Measurements from ENCODE around the gene LY86.

The LY86 gene

DNA sequence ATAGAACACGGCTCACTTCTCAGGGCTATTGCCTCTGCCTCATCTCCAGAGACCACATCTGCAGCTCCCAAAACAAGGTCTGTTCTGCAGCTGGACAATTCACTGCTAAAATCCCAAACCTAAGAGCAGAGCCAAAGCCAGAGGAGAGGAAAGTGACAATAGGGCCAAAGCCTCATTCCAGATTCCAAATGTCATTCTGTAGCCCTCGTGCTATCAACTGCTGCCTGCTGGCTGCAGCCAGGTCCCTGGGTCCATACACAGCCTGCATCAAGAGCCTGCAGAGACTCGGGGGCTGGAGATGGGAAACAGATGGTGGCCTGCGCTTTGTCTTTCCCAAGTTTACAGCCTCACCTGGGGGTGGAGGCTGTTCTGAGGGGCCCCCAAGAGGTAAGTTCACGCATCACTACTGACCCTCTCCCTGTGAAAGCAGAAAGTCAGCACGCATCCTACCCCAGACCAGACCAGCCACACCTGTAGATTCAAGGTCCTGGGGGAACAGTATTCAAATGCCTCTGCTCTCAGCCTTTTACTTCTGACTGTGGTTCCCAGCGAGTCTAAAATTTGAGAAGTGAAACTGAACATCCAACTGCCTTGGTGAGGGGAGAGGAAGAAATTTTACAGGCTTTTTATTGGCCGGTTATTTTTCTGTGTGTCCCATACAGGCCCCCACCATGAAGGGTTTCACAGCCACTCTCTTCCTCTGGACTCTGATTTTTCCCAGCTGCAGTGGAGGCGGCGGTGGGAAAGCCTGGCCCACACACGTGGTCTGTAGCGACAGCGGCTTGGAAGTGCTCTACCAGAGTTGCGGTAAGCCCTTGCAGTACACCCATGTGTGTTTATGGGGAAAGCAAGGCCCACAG, at the start of gene LY86:
TSS of gene LY86 (plus strand) at position 657 of the 860 bp plus-strand sequence. CDS start at position 672, 15 bp downstream.
- no peak for DNase-seq

DNA sequence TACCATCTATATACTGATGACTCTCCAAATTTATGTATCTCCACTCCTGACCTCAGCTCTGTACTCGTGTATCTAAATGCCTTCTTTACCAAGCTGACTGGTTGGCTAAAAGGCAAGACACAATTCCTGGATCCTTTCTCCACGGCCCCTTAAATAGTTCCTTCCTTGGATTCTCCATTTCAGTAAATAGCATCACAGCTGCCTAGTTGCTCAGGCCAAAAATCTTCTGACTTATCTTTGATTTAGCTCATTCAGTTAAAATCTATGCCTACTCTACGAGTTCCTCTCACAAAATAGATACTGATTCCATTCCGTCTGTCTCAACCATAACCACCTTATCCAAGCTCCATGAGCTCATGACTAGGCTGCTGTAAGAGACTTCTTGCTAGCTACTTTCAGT, 49.5 kb upstream of the LY86 start:
- no peak for DNase-seq

DNA sequence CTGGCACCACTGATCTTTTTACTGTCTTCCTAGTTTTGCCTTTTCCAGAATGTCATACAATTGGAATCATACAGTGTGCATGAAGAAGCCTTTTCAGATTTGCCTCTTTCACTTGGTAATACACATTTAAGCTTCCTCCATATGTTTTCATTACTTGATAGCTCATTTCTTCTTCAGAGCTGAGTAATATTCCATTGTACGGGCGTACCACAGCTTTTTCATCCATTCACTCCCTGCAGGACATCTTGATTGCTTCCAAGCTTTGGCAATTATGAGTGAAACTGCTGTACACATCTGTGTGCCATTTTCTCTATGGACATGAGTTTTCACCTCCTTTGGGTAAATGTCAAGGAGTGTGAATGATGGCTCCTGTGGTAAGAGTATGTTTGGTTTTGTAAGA, 46.2 kb upstream of the LY86 start:
- no peak for DNase-seq

DNA sequence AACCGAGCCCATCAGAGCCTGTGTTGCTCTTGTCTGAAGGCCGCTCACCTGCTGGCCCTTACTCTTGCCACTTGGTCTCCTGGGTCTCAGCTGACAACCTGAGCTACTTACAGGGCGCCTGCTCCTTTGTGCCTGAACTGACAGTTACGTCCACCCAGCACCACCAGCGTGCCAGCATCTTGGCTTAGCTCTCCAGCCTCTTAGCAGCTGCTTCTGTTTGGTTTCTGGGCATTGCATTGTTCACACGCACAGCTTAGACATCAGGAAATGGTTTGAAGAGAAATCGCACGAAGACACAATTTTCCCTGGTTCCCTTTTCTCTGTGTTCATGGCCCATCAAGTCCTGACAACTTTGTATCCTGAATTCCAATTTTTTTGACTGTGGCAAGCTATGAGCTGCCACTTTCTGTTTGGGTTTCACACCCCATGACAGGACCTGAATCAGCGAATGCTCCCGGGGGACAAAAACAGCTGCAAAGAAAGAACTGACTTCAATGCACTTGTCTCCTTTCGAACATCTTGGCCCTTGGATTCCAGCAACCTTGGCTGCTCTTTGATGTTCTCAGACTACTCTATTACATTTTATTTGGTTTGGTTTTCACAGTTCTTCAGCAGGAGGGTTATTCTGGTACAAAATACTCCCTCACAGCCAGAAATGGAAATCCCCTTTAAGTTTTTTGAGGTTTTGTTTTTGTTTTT, 45.2 kb upstream of the LY86 start:
- DNase-seq, result no peak

DNA sequence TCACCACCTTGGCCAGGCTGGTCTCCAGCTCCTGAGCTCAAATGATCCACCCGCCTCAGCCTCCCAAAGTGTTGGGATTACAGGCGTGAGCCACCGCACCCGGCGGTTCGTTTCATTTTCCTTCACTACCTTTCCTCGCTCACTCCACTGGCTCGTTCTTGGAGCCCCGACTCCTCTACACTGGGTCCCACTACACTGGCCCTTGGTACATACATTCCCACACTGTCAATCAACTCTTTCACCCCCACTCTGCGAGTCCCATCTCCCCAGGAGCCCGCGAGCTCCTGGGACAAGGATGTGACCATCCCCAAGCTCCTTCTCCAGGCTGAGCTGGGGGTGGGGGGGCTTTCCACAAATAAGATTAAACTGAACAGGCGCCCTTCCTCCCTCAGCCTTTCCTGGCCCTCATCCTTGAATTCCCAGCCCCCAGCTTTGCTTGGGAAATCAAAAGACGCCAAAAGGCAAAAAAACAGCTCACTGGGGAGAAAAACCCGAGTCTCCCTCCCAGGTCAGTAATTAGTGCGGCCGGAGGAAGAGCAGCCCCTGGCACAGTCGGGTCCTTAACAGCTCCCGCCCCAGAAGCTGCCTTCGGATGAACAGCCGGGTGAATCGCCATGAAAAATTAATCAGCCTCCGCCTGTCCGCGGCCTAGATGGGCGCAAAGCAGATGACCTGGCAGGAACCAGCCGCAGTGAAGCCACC, 42.8 kb upstream of the LY86 start:
- DNase-seq, result no peak

DNA sequence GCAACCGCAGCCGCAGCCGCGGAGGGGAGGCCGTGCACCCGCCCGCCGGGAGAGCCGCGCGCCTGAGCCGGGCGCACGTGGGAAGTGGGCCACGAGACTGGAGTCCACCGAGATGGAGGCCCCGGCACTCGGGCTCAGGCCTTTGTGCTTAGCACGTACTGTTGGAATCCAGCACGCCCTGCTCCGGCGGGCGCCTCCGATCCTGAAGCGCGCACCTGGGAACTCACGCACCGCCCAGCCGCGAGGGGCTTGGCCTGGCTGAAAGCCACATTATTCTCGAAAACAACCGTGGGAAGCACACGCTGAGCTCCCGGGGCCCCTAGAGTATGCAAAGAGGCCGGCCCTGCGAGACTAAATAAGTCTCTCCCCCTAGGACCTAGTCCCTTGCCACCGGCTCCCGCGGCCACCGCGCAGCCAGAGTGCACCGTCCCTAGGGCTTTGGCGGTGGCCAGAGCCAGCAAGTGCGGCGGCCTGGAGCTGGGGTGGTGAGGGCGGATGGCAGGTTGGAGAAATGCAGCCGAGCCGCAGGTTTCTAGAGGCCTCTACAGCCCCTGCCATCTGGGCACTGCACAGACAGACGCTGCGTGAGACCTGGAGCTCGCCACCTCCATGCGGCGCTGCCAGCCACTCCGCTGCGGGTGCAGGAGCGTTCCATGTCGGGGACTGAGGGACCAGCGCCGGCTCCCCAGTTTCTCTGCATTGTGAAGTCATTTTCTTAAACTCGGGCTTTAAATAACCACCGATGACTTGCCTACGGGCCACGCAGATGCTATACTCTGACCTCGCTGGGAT, 42.0 kb upstream of the LY86 start:
- DNase-seq, result no peak

DNA sequence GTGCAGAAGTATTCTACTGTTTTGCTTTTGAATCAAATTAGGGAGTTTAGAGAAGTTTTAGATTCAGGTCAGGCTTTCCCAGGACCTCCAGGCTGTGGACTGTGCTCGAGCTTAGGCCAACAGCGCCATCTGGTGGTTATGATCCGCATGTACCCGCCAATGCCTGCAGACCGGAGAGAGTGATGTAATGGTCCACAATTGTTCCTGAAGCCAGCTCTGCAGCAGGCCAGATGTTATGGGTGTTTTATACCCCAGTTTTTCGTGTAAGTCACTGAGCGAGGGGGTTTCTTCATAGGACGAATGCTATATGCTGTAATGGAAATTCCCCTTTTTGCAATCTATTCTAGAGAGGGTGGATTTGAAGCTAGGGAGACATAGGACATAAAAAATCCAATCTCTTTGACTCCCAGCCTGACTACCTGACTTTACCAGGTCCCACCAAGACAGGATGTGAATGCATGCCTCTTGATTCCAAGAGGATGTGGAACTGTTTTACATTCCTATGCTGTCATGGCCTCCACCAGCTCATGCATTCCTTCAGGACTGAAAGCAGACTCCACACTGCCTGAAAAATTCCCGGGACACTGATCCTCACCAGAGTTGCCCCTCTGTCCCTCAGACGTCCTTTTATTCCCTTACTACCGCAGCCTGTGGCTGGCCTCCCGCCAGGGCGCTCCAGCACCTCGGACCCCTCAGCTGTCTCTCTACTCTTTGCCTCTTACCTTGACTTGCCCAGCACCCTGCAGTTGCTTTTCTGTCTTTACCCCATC, 41.2 kb upstream of the LY86 start:
- peak; percentile 60 for DNase-seq

DNA sequence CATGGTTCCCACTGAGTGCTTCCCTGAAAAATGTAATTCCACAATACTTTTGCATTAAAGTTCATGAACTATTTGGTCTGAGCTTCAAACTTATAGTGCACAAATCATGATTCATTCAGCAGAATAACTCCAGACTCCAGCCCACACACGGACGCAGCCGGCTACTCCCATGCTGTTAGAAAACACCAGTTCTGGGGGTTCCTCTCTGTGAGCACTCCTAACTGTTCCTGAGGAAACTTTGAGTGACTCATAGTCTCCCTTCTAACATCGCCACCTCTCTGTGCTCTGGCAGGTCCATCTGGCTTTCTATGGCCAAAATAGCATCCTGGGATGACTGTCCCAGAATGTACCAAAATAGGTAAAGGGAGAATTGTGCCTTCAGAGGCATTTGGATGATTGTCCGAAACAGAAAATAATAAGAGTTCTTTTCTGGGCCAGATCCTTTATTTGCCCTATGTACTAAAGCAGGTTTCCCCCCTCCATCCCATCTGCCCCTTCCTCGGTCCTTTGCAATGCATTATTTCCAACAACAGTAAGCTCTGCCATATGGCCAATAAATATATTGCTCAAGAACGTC, 32.3 kb upstream of the LY86 start:
- DNase-seq, result no peak

DNA sequence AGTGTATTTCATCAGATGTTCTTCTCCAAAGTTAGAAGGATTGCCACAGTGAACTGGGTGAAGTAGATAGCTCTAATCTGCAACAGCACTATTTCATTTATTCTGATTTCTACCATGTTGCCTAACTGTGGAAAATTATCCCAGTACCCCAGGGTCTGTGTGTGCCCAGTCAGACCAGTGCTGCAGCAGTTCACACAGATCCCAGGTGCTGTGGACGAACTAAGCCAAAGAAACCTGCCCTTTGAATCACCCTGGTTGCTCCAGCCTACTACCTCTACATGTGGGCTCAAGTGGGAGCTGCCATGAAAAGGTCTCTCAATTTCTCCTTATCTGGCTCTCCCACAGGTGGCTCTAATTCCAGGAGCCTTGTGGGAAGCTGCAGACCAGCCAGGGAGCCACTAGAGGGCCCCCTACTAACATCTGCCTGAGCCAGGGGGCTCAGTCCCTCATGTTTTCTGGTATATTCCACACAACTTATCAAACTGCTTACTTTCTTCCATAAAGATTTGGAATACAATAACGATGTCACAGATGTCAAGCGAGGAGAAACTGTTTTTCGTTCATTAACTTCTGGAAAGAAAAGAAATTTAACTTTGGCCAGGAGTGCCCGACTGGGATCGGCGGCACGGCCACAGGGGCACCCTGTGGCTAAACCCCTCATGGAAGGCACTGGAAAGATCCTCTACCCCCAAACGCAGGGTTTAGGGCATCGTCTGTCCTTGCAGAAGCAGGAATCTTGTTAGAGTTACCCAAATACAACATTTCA, 31.6 kb upstream of the LY86 start:
- no peak for DNase-seq

DNA sequence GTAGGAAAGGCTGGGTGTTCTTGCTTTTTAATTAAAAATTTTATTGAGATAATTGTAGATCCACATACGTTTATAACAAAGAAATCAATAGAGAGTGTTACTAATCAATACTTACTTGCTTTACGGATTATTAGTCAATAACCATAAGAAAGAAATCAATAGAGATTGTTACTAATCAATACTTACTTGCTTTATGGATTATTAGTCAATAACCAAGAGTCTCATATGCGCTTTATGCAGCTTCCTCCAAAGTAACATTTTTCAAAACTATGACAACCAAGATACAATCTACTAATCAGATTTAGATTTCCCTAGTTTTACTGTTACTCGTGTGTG, 31.0 kb upstream of the LY86 start:
- no peak for DNase-seq

DNA sequence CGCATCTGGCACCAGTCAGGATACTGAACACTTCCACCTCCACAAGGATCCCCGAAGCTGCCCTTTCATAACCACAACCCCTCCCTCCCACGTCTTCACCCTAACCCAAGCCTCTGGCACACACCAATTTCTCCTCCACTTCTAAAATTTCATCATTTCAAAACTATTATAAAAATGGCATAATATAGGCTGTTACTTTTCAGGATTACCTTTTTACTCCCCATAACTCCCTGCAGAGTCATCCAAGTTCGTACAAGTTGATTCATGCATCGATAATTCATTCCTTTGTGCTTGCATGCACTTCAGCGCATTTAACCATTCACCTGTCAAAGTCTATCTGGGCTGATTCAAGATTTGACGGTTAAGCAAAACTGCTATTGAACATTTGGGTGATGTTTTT, 30.6 kb upstream of the LY86 start:
- no peak for DNase-seq

DNA sequence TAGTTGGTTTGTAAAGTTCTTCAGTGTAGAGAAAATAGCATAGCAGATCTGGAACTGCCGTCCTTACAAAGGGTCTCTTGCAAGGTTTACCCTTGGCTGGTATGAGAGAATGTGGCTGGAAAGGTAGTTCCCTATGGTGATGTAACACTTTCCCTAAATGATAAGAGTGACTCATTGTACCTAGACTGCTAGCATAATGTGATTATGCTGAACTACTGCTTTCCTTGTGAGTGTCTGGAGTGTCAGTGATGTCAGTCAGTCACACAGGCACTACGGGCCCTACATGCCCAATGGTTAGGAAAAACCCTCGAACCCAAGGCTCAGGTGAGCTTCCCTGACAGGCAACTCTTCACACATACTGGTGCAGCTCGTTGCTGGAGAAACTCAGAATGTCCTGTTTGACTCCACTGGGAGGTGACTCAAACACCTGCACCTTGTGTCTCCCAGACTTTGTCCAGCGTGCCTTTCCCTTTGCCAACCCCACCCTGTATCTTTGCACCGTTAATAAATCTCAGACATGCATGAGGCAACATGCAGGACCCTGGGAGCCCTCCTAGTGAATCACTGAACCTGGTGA, 28.4 kb upstream of the LY86 start:
- no peak for DNase-seq

DNA sequence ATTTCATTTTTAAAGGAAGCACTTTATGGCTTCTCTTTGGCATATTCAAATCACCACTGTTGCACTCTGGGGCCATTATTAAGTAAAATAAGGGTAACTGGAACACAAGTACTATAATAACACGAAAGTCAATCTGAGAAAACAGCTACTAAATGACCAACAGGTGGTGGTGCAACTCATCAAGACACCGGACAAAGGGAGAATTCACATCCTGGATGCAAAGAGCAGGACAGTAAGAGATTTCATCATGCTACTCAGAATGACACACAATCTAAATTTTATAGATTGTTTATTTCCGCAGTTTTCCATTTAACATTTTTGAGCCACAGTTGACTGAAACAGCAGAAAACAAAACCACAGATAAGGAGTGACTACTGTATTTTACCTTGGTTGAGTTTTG, 27.6 kb upstream of the LY86 start:
- DNase-seq, result no peak

DNA sequence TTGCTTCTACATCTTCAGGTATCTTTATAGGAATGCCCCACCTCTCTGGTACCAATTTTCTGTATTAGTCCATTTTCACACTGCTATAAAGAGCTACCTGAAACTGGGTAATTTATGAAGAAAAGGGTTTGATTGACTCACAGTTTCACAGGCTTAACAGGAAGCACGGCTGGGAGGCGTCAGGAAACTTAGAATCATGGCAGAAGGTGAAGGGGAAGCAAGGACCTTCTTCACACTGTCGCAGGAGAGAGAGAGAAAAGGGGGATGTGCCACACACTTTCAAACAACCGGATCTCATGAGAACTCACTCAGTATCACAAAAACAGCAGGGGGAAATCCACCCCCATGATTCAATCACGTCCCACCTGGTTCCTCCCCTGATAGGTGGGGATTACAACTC, 24.4 kb upstream of the LY86 start:
- DNase-seq, result no peak

DNA sequence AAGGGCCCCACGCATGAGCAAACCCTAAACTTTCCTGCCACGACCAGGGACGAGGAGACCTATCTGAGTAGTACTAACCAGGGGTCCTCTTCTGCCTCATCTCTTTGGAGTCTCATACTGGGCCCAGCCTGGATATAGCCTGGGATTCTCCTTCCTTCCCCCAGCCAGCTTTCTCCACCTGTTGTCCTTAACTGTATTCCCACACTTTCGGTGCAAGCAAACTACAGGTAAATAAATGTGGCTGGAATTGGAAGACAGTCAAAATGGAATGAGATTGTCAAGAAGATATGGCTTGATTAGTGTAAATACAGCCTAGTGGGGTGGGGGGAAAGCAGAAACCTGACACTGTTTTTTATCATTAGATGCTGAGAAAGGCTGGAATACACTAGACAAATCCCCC, 23.5 kb upstream of the LY86 start:
- no peak for DNase-seq

DNA sequence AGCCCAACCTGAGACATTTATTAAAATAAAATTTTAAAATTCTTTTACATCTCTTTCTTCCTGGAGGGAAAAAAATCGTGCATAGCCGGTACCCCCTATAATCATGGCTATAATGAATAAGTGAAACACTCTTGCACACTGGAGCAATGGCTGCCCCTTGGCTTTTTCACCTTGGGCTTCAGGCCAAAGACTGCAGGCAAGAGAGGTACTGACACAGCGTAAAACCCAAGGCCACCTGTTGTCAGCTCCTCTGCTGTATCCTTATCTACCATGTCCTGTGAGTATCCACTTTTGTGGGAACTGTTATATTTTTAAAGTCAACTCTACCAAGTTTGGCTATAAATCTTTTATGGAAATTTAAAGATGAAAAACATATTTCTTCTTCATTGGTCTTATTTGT, 23.0 kb upstream of the LY86 start:
- DNase-seq, result no peak

DNA sequence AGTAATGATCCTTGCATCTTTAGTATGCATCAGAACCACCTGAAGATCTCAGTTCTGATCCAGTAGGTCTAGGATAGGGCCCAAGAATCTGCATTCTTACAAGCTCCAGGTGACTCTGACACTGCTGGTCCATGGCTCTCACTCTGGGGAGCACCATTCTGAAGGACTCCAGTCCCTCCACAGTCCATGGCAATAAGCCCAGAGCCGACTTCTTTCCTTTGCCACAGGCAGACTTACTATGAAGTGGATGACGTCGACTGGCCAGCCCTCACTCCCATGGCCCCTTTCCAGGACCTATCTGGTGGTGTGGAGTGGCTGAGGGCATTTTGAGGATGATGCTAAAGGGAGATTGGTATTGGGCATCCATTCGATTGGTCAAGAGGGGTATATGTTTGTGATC, 21.8 kb upstream of the LY86 start:
- no peak for DNase-seq

DNA sequence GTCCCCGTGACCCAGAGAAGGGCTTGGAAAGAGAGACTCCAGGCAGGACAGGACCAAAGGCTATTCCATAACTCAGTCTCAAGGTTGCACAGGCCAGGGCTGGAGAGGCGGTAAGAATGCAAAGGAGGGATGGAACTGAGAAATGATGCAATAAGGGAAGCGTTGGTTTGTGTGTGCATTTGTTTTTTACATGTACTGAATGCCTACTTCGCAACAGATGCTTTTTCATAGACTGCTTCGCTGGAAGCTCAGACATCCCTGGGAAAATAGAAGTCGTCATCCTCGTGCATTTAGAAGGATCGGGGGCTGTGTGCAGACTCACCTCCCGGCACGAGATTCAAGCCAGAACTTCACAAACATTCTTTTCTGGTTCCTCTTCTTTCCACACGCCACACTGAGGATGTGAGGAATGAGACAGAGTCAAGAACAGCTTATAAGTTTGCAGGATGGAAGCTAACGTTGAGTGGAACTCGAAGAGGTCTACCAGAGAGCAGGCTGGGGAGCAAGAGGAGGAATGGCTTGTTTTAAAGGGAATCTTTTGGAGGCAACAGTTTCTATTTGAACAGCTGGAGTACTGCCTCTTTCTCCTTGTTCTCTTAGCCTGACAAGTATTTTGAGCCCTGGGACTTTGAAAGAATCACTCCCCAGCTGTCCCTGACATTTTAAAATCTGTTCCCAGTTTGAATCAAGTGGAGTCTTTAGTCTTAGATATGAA, 19.3 kb upstream of the LY86 start:
- DNase-seq, result no peak

DNA sequence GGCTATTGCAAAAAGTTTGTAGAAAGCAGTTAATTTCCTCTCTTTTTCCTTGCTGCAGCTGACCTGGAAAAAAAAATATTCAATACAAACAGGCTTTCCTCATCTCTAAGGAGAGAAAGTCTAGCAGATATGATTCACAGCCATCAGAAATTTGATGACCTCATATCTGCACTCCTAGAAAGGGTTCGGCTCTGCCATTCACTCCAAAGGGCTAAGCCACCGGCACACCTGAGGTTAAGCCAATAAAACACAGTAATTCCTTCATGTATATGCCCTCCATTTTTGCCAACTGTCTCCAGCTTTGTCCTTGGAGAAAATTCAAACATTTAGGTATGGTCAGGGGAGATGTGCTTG, 18.7 kb upstream of the LY86 start:
- DNase-seq, result no peak
